22Rv1 (cell line): ENCODE measurements around the gene PRDM15.

Source experiments
- ZFX ChIP-seq: fragments of 450-650 bp; IDR thresholded peaks from 2 replicates; pipeline ENCODE4 v1.6.1; 2017; ENCODE audit warnings: antibody characterized with exemption, borderline replicate concordance
- TF ChIP-seq, protein P1 (sequence below): fragments of 450-650 bp; IDR thresholded peaks from 2 replicates; pipeline ENCODE4 v1.5.1; 2017; ENCODE audit warnings: mild to moderate bottlenecking

DNA sequence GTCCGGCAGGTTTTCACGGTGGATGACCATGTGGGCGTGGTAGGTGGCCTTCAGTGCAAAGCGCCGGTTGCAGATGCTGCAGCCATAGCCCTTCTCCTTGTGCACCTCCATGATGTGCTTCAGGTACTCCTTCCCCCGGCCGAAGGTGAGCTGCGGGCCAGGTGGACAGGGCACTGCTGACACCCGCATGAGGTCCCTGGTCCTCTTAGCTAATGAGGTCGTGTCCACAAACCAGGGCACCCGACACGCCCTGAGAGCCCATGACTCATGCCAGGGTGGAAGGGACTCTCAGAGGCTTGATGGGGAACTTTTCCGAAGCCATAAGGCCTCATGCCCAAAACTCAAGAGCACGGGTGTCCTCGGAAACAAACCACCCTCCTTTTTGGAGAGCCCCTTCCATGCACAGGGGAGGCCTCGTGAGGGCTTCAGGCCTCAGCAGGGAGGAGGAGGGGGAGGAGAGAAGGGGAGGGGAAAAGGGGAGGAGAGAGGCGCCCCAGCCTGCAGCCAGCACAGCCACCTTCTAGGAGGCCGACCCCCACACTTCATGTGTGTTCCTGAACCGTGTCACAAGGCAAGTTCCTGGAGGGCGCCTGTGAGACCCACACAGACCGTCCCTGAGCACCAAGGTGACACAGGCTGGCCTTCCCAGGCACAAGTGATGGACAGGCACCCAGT is 57.9 kb downstream of the PRDM15 start:
- TF ChIP-seq, protein P1, sequence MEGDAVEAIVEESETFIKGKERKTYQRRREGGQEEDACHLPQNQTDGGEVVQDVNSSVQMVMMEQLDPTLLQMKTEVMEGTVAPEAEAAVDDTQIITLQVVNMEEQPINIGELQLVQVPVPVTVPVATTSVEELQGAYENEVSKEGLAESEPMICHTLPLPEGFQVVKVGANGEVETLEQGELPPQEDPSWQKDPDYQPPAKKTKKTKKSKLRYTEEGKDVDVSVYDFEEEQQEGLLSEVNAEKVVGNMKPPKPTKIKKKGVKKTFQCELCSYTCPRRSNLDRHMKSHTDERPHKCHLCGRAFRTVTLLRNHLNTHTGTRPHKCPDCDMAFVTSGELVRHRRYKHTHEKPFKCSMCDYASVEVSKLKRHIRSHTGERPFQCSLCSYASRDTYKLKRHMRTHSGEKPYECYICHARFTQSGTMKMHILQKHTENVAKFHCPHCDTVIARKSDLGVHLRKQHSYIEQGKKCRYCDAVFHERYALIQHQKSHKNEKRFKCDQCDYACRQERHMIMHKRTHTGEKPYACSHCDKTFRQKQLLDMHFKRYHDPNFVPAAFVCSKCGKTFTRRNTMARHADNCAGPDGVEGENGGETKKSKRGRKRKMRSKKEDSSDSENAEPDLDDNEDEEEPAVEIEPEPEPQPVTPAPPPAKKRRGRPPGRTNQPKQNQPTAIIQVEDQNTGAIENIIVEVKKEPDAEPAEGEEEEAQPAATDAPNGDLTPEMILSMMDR = no peak
- TF ChIP-seq ZFX = no peak
